ENCODE data around the gene GDPD5.

GDPD5 gene

GRCh38 chr11:75477614-75477935 lies 48.2 kb downstream of the GDPD5 start:
- Histone ChIP-seq H3K36me3 (ENCODE audit: insufficient read depth, low read depth, low read length) (no peaks in the 10 kb centered on the region), H3K27ac (ENCODE audit: low read length) (no peak overlapping the region), H3K4me3 (ENCODE audit: low read length) (no peak overlapping the region), H3K9me3 (ENCODE audit: insufficient read depth, low read depth, low read length) (no peaks in the 10 kb centered on the region), H3K9ac (ENCODE audit: low read depth, low read length) (no peak overlapping the region), H3K4me1 (ENCODE audit: insufficient read depth, low read length) (0 out of 2 replicates have a peak, but pooled peaks cover 3% of the 10 kb centered on the region), H3K27me3 (ENCODE audit: insufficient read depth, low read length) (no peaks in the 10 kb centered on the region)

- Histone ChIP-seq H3K4me3 (ENCODE audit: low read length) (no peak overlapping the region), H3K27ac (ENCODE audit: low read length) (no peak overlapping the region), H3K9ac (ENCODE audit: low read depth, low read length) (no peak overlapping the region), H3K27me3 (ENCODE audit: insufficient read depth, low read length) (no peaks in the 10 kb centered on the region), H3K36me3 (ENCODE audit: insufficient read depth, low read depth, low read length) (no peaks in the 10 kb centered on the region), H3K9me3 (ENCODE audit: insufficient read depth, low read depth, low read length) (no peaks in the 10 kb centered on the region), H3K4me1 (ENCODE audit: insufficient read depth, low read length) (0 out of 2 replicates have a peak, but pooled peaks cover 3% of the 10 kb centered on the region)
Measured at GRCh38 chr11:75476739-75477613, 48.8 kb downstream of the GDPD5 start.

- Histone ChIP-seq H3K4me3 (ENCODE audit: low read length) (no peak overlapping the region), H3K4me1 (ENCODE audit: insufficient read depth, low read length) (0 out of 2 replicates have a peak, but pooled peaks cover 3% of the 10 kb centered on the region), H3K36me3 (ENCODE audit: insufficient read depth, low read depth, low read length) (no peaks in the 10 kb centered on the region), H3K27ac (ENCODE audit: low read length) (no peak overlapping the region), H3K27me3 (ENCODE audit: insufficient read depth, low read length) (no peaks in the 10 kb centered on the region), H3K9me3 (ENCODE audit: insufficient read depth, low read depth, low read length) (no peaks in the 10 kb centered on the region), H3K9ac (ENCODE audit: low read depth, low read length) (no peak overlapping the region; the same call in 1 of the 2 replicates)
Measured at GRCh38 chr11:75475767-75476650, 49.7 kb downstream of the GDPD5 start.

- Histone ChIP-seq H3K27ac (ENCODE audit: low read length) (peak overlapping the region; percentile 40), H3K36me3 (ENCODE audit: insufficient read depth, low read depth, low read length) (no peaks in the 10 kb centered on the region), H3K9me3 (ENCODE audit: insufficient read depth, low read depth, low read length) (no peaks in the 10 kb centered on the region), H3K27me3 (ENCODE audit: insufficient read depth, low read length) (no peaks in the 10 kb centered on the region), H3K9ac (ENCODE audit: low read depth, low read length) (no peak overlapping the region; the same call in 1 of the 2 replicates), H3K4me1 (ENCODE audit: insufficient read depth, low read length) (0 out of 2 replicates have a peak, but pooled peaks cover 3% of the 10 kb centered on the region), H3K4me3 (ENCODE audit: low read length) (peak overlapping the region; percentile 58; the same call in 1 of the 2 replicates)
Measured at GRCh38 chr11:75474878-75475766, 50.6 kb downstream of the GDPD5 start.

GRCh38 chr11:75474240-75474639 lies 51.5 kb downstream of the GDPD5 start:
- Histone ChIP-seq H3K36me3 (ENCODE audit: insufficient read depth, low read depth, low read length) (no peaks in the 10 kb centered on the region), H3K4me3 (ENCODE audit: low read length) (no peak overlapping the region), H3K27ac (ENCODE audit: low read length) (no peak overlapping the region), H3K4me1 (ENCODE audit: insufficient read depth, low read length) (0 out of 2 replicates have a peak, but pooled peaks cover 3% of the 10 kb centered on the region), H3K9me3 (ENCODE audit: insufficient read depth, low read depth, low read length) (no peaks in the 10 kb centered on the region), H3K27me3 (ENCODE audit: insufficient read depth, low read length) (no peaks in the 10 kb centered on the region), H3K9ac (ENCODE audit: low read depth, low read length) (no peak overlapping the region)

- Histone ChIP-seq H3K36me3 (ENCODE audit: insufficient read depth, low read depth, low read length) (no peaks in the 10 kb centered on the region), H3K4me1 (ENCODE audit: insufficient read depth, low read length) (0 out of 2 replicates have a peak, but pooled peaks cover 3% of the 10 kb centered on the region), H3K4me3 (ENCODE audit: low read length) (no peak overlapping the region), H3K9me3 (ENCODE audit: insufficient read depth, low read depth, low read length) (no peaks in the 10 kb centered on the region), H3K27ac (ENCODE audit: low read length) (no peak overlapping the region), H3K9ac (ENCODE audit: low read depth, low read length) (no peak overlapping the region), H3K27me3 (ENCODE audit: insufficient read depth, low read length) (no peaks in the 10 kb centered on the region)
Measured at GRCh38 chr11:75473684-75474083, 52.1 kb downstream of the GDPD5 start.

GRCh38 chr11:75472081-75472732 lies 53.5 kb downstream of the GDPD5 start:
- H3K9me3 ChIP-seq (ENCODE audit: insufficient read depth, low read depth, low read length) = no peaks in the 10 kb centered on the region
- H3K9ac ChIP-seq (ENCODE audit: low read depth, low read length) = no peak overlapping the region
- no peak overlapping the region for H3K27ac ChIP-seq (ENCODE audit: low read length)
- H3K4me1 ChIP-seq (ENCODE audit: insufficient read depth, low read length) = 0 out of 2 replicates have a peak, but pooled peaks cover 3% of the 10 kb centered on the region
- H3K4me3 ChIP-seq (ENCODE audit: low read length) = no peak overlapping the region
- no peaks in the 10 kb centered on the region for H3K36me3 ChIP-seq (ENCODE audit: insufficient read depth, low read depth, low read length)
- H3K27me3 ChIP-seq (ENCODE audit: insufficient read depth, low read length) = no peaks in the 10 kb centered on the region

- Histone ChIP-seq H3K4me3 (ENCODE audit: low read length) (no peak overlapping the region), H3K9me3 (ENCODE audit: insufficient read depth, low read depth, low read length) (no peaks in the 10 kb centered on the region), H3K27ac (ENCODE audit: low read length) (no peak overlapping the region), H3K27me3 (ENCODE audit: insufficient read depth, low read length) (no peaks in the 10 kb centered on the region), H3K4me1 (ENCODE audit: insufficient read depth, low read length) (peaks cover 3% of the 10 kb centered on the region; the same call in 1 of the 2 replicates), H3K36me3 (ENCODE audit: insufficient read depth, low read depth, low read length) (no peaks in the 10 kb centered on the region), H3K9ac (ENCODE audit: low read depth, low read length) (no peak overlapping the region)
Measured at GRCh38 chr11:75471176-75471973, 54.4 kb downstream of the GDPD5 start.

GRCh38 chr11:75470476-75471080 lies 55.2 kb downstream of the GDPD5 start:
- no peaks in the 10 kb centered on the region for H3K9me3 ChIP-seq (ENCODE audit: insufficient read depth, low read depth, low read length)
- no peak overlapping the region for H3K4me3 ChIP-seq (ENCODE audit: low read length)
- H3K9ac ChIP-seq (ENCODE audit: low read depth, low read length) = no peak overlapping the region
- H3K36me3 ChIP-seq (ENCODE audit: insufficient read depth, low read depth, low read length) = no peaks in the 10 kb centered on the region
- peaks cover under 1% of the 10 kb centered on the region; the same call in 1 of the 2 replicates for H3K4me1 ChIP-seq (ENCODE audit: insufficient read depth, low read length)
- H3K27ac ChIP-seq (ENCODE audit: low read length) = no peak overlapping the region
- H3K27me3 ChIP-seq (ENCODE audit: insufficient read depth, low read length) = no peaks in the 10 kb centered on the region

Data from iPS-20b (cell line).